ENCODE results near the gene DDX47.

DNA sequence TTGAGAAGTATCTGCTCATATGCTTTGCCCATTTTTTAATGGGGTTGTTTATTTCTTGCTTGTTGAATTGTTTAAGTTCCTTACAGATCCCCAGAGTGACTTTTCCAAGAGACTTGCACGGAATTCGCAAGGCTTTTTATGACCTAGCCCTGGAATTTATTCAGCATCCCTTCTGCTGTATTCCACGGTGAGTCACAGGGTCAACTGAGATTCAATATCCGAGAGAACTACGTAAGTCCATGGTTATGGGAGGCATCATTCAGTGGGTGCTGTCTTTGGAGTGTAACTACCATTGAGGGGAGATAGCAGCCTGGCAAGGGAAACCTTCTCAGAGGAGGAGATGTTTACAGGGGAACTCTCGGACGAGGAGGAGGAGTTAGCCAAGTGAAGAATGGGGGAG lies 57.3 kb downstream of the DDX47 start:
- TF ChIP-seq, protein P1, sequence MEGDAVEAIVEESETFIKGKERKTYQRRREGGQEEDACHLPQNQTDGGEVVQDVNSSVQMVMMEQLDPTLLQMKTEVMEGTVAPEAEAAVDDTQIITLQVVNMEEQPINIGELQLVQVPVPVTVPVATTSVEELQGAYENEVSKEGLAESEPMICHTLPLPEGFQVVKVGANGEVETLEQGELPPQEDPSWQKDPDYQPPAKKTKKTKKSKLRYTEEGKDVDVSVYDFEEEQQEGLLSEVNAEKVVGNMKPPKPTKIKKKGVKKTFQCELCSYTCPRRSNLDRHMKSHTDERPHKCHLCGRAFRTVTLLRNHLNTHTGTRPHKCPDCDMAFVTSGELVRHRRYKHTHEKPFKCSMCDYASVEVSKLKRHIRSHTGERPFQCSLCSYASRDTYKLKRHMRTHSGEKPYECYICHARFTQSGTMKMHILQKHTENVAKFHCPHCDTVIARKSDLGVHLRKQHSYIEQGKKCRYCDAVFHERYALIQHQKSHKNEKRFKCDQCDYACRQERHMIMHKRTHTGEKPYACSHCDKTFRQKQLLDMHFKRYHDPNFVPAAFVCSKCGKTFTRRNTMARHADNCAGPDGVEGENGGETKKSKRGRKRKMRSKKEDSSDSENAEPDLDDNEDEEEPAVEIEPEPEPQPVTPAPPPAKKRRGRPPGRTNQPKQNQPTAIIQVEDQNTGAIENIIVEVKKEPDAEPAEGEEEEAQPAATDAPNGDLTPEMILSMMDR (IDR thresholded peaks at IDR 0.05) = no peak
- no peak for TF ChIP-seq POLR2A (IDR thresholded peaks at IDR 0.05)
